HepG2 (cell line): ENCODE results near the gene KLHL18. TPM values are rescaled to one million over a fixed set of nuclear protein-coding genes. Genes with fewer than 3 reads are reported as not detected.

Experiments used
- ARHGAP35 ChIP-seq: sonication (generic); formaldehyde crosslinking; IDR thresholded peaks from 2 replicates; pipeline ENCODE4 v1.9.0; 2022; ENCODE audit warnings: mild to moderate bottlenecking, inconsistent platforms, moderate library complexity, missing genetic modification reagents, borderline replicate concordance
- KDM2A ChIP-seq: sonication (generic); formaldehyde crosslinking; IDR thresholded peaks from 2 replicates; pipeline ENCODE4 v1.4.0; 2020; ENCODE audit warnings: low read depth, missing genetic modification reagents, borderline replicate concordance
- KLF16 ChIP-seq, 2 experiments: sonication (generic) in 1 of 2; formaldehyde crosslinking in 1 of 2; IDR thresholded peaks; 2 replicates each; pipeline versions ENCODE4 v1.6.1 to v1.8.0; 2016 to 2023; ENCODE audit warnings: missing genetic modification reagents in 2 of 2, missing compliant biosample characterization in 1 of 2
- KLF6 ChIP-seq: IDR thresholded peaks from 2 replicates; pipeline ENCODE4 v1.8.0; 2016; ENCODE audit warnings: missing biosample characterization, missing genetic modification reagents
- MXD4 ChIP-seq: IDR thresholded peaks from 2 replicates; pipeline ENCODE4 v1.6.1; 2016; ENCODE audit warnings: mild to moderate bottlenecking, missing biosample characterization, missing genetic modification reagents
- NPAS2 ChIP-seq: sonication (generic); formaldehyde crosslinking; IDR thresholded peaks from 2 replicates; pipeline ENCODE4 v1.8.0; 2022; ENCODE audit warnings: mild to moderate bottlenecking, missing genetic modification reagents, borderline replicate concordance
- SUZ12 ChIP-seq: fragments of 150-350 bp; IDR thresholded peaks from 2 replicates; pipeline ENCODE4 v1.6.1; 2014; ENCODE audit warnings: low read depth, low read length
- ZFP1 ChIP-seq: IDR thresholded peaks from 2 replicates; pipeline ENCODE4 v1.6.1; 2016
- ZFP41 ChIP-seq: sonication (generic); formaldehyde crosslinking; IDR thresholded peaks from 2 replicates; pipeline ENCODE4 v1.4.0; 2020; ENCODE audit warnings: mild to moderate bottlenecking, missing genetic modification reagents, borderline replicate concordance
- ZMAT3 ChIP-seq: sonication (generic); formaldehyde crosslinking; conservative IDR thresholded peaks from 2 replicates; pipeline ENCODE4 v1.7.0; 2021; ENCODE audit warnings: missing genetic modification reagents
- ZMYM4 ChIP-seq: sonication (generic); formaldehyde crosslinking; IDR thresholded peaks from 2 replicates; pipeline ENCODE4 v1.8.1; 2023; ENCODE audit warnings: mild to moderate bottlenecking, missing genetic modification reagents
- ZNF20 ChIP-seq: sonication (generic); formaldehyde crosslinking; IDR thresholded peaks from 2 replicates; pipeline ENCODE4 v1.4.0; 2020; ENCODE audit warnings: mild to moderate bottlenecking, moderate library complexity, missing genetic modification reagents
- ZNF230 ChIP-seq: sonication (generic); formaldehyde crosslinking; IDR thresholded peaks from 2 replicates; pipeline ENCODE4 v1.4.0; 2020; ENCODE audit warnings: mild to moderate bottlenecking, missing genetic modification reagents
- ZNF260 ChIP-seq: sonication (generic); formaldehyde crosslinking; IDR thresholded peaks from 2 replicates; pipeline ENCODE4 v1.4.0; 2020; ENCODE audit warnings: missing genetic modification reagents, low read depth, mild to moderate bottlenecking, borderline replicate concordance
- ZNF781 ChIP-seq: sonication (generic); formaldehyde crosslinking; IDR thresholded peaks from 2 replicates; pipeline ENCODE4 v1.5.1; 2020; ENCODE audit warnings: borderline replicate concordance, mild to moderate bottlenecking, missing genetic modification reagents; ENCODE audit errors: not compliant biosample characterization
- ZNF816 ChIP-seq: sonication (generic); formaldehyde crosslinking; IDR thresholded peaks from 2 replicates; pipeline ENCODE4 v1.8.0; 2022; ENCODE audit warnings: missing genetic modification reagents, mild to moderate bottlenecking, borderline replicate concordance
- ZNF83 ChIP-seq: sonication (generic); formaldehyde crosslinking; IDR thresholded peaks from 2 replicates; pipeline ENCODE4 v1.4.0; 2020; ENCODE audit warnings: missing genetic modification reagents, mild to moderate bottlenecking, borderline replicate concordance
- polyA plus RNA-seq, 8 experiments: library from polyadenylated mRNA; depleted of rRNA in 3 of 8; stranded (reverse) in 7 of 8; unstranded in 1 of 8; fragments of >200 nt; fragmentation: Illumina TruSeq in 4 of 8; extraction: Trizol in 4 of 8; gene quantifications; 2 replicates each; pipeline versions ENCODE4 v1.2.1 to v1.2.3, GENCODE V29; 2011 to 2016; ENCODE audit warnings: low read depth in 4 of 8, missing spikeins in 1 of 8, mixed read lengths in 1 of 8; ENCODE audit not compliant: insufficient read depth in 1 of 8
- total RNA-seq, 5 experiments: library from RNA; depleted of rRNA; stranded (reverse); fragments of >200 nt; fragmentation: Illumina TruSeq; extraction: Trizol; gene quantifications; 2 replicates each; pipeline ENCODE4 v1.2.3, GENCODE V29; 2016; ENCODE audit warnings: low read depth in 1 of 5
- TF ChIP-seq, protein P1 (sequence below): sonication (generic); formaldehyde crosslinking; IDR thresholded peaks from 2 replicates; pipeline ENCODE4 v1.8.1; 2023; ENCODE audit warnings: mild to moderate bottlenecking, moderate library complexity, missing genetic modification reagents
- TF ChIP-seq, protein P2 (sequence below): IDR thresholded peaks from 2 replicates; pipeline ENCODE4 v1.6.1; 2016; ENCODE audit warnings: low read depth, borderline replicate concordance
- TF ChIP-seq, protein P3 (sequence below): fragments of 450-650 bp; IDR thresholded peaks from 2 replicates; pipeline ENCODE4 v1.6.1; 2016
- TF ChIP-seq, protein P4 (sequence below): sonication (generic); formaldehyde crosslinking; IDR thresholded peaks from 2 replicates; pipeline ENCODE4 v1.5.0; 2020; ENCODE audit warnings: missing genetic modification reagents
- TF ChIP-seq, protein P5 (sequence below): sonication (generic); formaldehyde crosslinking; conservative IDR thresholded peaks from 2 replicates; pipeline ENCODE4 v1.8.0; 2022; ENCODE audit warnings: mild to moderate bottlenecking, moderate library complexity, missing genetic modification reagents

Gene KLHL18
- total and polyA plus RNA-seq, 2 of the 13 experiments (the other 11 are each of a cell fraction or from before 2014, with no cell fraction given): 17.5 to 18.8 TPM

GRCh38 chr3:47380601-47381316, 98.0 kb downstream of the KLHL18 start, which contains the start of gene PTPN23 (continued):
- TF ChIP-seq ZNF781 (CRISPR knock-in tag) (peak; percentile 15), KDM2A (CRISPR knock-in tag) (peak; percentile 72), ARHGAP35 (CRISPR knock-in tag) (peak; percentile 83; the same call in 1 of the 2 replicates), ZNF83 (peak; percentile 76; the same call in 1 of the 2 replicates), ZFP41 (CRISPR knock-in tag) (peak; percentile 82; the same call in 1 of the 2 replicates), KLF6 (CRISPR knock-in tag) (no peak), ZFP1 (CRISPR knock-in tag) (peak; percentile 80; the same call in 1 of the 2 replicates), ZMYM4 (CRISPR knock-in tag) (peak; percentile 73), ZNF816 (CRISPR knock-in tag) (peak; percentile 75; the same call in 1 of the 2 replicates), ZNF260 (peak; percentile 77; the same call in 1 of the 2 replicates), ZNF230 (CRISPR knock-in tag) (no peak; the same call in 1 of the 2 replicates), ZMAT3 (CRISPR knock-in tag) (peak; percentile 25; the same call in 1 of the 2 replicates), KLF16 (CRISPR knock-in tag; IDR thresholded peaks at IDR 0.05) (peak; percentile 65 to 83; a peak in 2 of 4 replicates), NPAS2 (no peak), SUZ12 (peak; percentile 28; the same call in 1 of the 2 replicates), ZNF20 (CRISPR knock-in tag) (no peak), MXD4 (CRISPR knock-in tag) (peak; percentile 26; the same call in 1 of the 2 replicates)
- TF ChIP-seq, protein P1, sequence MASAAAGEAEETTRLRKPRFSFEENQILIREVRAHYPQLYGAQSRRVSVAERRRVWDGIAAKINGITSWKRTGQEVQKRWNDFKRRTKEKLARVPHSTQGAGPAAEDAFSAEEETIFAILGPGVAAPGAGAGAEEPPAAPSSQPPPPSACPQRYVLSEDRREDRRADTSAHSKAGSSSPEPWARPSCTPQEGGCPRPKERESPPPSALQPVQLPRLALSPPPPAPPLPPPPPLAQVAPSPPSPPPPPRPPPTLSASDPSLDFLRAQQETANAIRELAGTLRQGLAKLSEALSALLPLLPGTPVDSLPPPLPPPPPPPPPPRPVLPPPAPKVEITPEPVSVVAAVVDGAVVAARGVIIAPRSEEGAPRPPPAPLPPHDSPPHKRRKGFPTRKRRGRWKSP (CRISPR knock-in tag): 0 out of 2 replicates have a peak, but pooled peaks have one; percentile 35
- TF ChIP-seq, protein P2, sequence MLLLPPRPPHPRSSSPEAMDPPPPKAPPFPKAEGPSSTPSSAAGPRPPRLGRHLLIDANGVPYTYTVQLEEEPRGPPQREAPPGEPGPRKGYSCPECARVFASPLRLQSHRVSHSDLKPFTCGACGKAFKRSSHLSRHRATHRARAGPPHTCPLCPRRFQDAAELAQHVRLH (CRISPR knock-in tag): peak; percentile 50; the same call in 1 of the 2 replicates
- TF ChIP-seq, protein P3, sequence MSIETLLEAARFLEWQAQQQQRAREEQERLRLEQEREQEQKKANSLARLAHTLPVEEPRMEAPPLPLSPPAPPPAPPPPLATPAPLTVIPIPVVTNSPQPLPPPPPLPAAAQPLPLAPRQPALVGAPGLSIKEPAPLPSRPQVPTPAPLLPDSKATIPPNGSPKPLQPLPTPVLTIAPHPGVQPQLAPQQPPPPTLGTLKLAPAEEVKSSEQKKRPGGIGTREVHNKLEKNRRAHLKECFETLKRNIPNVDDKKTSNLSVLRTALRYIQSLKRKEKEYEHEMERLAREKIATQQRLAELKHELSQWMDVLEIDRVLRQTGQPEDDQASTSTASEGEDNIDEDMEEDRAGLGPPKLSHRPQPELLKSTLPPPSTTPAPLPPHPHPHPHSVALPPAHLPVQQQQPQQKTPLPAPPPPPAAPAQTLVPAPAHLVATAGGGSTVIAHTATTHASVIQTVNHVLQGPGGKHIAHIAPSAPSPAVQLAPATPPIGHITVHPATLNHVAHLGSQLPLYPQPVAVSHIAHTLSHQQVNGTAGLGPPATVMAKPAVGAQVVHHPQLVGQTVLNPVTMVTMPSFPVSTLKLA: peak; percentile 75
- TF ChIP-seq, protein P4, sequence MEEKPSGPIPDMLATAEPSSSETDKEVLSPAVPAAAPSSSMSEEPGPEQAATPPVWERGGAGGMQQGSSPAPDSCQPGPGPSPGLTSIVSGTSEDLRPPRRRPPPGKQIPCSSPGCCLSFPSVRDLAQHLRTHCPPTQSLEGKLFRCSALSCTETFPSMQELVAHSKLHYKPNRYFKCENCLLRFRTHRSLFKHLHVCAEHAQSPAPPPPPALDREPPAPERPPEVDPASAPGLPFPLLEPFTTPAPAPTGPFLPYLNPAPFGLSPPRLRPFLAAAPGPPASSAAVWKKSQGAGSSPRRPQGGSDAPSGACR (CRISPR knock-in tag): peak; percentile 76; the same call in 1 of the 2 replicates
- TF ChIP-seq, protein P5, sequence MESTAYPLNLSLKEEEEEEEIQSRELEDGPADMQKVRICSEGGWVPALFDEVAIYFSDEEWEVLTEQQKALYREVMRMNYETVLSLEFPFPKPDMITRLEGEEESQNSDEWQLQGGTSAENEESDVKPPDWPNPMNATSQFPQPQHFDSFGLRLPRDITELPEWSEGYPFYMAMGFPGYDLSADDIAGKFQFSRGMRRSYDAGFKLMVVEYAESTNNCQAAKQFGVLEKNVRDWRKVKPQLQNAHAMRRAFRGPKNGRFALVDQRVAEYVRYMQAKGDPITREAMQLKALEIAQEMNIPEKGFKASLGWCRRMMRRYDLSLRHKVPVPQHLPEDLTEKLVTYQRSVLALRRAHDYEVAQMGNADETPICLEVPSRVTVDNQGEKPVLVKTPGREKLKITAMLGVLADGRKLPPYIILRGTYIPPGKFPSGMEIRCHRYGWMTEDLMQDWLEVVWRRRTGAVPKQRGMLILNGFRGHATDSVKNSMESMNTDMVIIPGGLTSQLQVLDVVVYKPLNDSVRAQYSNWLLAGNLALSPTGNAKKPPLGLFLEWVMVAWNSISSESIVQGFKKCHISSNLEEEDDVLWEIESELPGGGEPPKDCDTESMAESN (CRISPR knock-in tag): peak; percentile 26; the same call in 1 of the 2 replicates
